IMR-90 (cell line): ENCODE data around the gene USP5. TPM values are rescaled to one million over a fixed set of nuclear protein-coding genes. Genes with fewer than 3 reads are reported as not detected.

Source experiments
- ATAC-seq: fragments of 200-7000 bp; cut with Tn5 transposase; 2 replicates; pipeline ENCODE4 v1.9.1; 2020; ENCODE audit warnings: low read depth, mild to moderate bottlenecking, moderate library complexity
- BruUV-seq: library from RNA; stranded (reverse); fragments of 400-500 nt; replicated peaks from 2 replicates; lab custom pipeline; 2021; lab: Mats Ljungman, UMichigan
- CTCF ChIA-PET: fragments of 300-600 bp; formaldehyde crosslinking; extraction: SDS; loops from one replicate; lab custom pipeline; 2021; ENCODE audit warnings: antibody characterized with exemption; lab: Yijun Ruan, JAX
- POLR2A ChIA-PET: fragments of 300-600 bp; sonication (Branson Sonifier 250); formaldehyde crosslinking; loops from one replicate; lab custom pipeline; 2022; ENCODE audit warnings: antibody characterized with exemption; ENCODE audit not compliant: unreplicated experiment; lab: Charles Lee
- DNase-seq: peaks from one replicate; pipeline ENCODE4 v3.0.0; 2013
- H2AFZ ChIP-seq: replicated peaks from 2 replicates; pipeline ENCODE3; 2013; ENCODE audit warnings: low read length, mild to moderate bottlenecking; ENCODE audit not compliant: poor library complexity
- H2AK5ac ChIP-seq: 2 replicates; pipeline ENCODE4 v1.6.1; 2013; ENCODE audit warnings: low read depth, low read length, inconsistent platforms
- H2AK9ac ChIP-seq: replicated peaks from 2 replicates; pipeline ENCODE3; 2013; ENCODE audit warnings: mild to moderate bottlenecking, low read depth, low read length, moderate library complexity; ENCODE audit not compliant: poor library complexity
- H2BK120ac ChIP-seq: 2 replicates; pipeline ENCODE4 v1.6.1; 2013; ENCODE audit warnings: low read depth, low read length, inconsistent platforms
- H2BK15ac ChIP-seq: 3 replicates; pipeline ENCODE4 v1.6.1; 2013; ENCODE audit warnings: low read depth, low read length, inconsistent platforms
- H2BK20ac ChIP-seq: 2 replicates; pipeline ENCODE4 v1.6.1; 2013; ENCODE audit warnings: low read depth, mild to moderate bottlenecking, inconsistent platforms, low read length, moderate library complexity
- H2BK5ac ChIP-seq: 2 replicates; pipeline ENCODE4 v1.6.1; 2013; ENCODE audit warnings: mild to moderate bottlenecking, low read depth, low read length, inconsistent platforms; ENCODE audit not compliant: poor library complexity, severe bottlenecking
- H3K14ac ChIP-seq: replicated peaks from 2 replicates; pipeline ENCODE4 v1.6.1; 2013; ENCODE audit warnings: low read depth, low read length, inconsistent platforms
- H3K18ac ChIP-seq: 2 replicates; pipeline ENCODE4 v1.6.1; 2013; ENCODE audit warnings: low read depth, low read length, control low read depth
- H3K23ac ChIP-seq: 2 replicates; pipeline ENCODE4 v1.6.1; 2013; ENCODE audit warnings: low read depth, low read length, inconsistent platforms
- H3K27ac ChIP-seq: 2 replicates; pipeline ENCODE4 v1.5.1; 2013; ENCODE audit warnings: mild to moderate bottlenecking, control low read depth, low read length; ENCODE audit not compliant: insufficient read depth
- H3K27me3 ChIP-seq: 2 replicates; pipeline ENCODE4 v1.6.1; 2013; ENCODE audit warnings: low read length; ENCODE audit not compliant: control insufficient read depth, insufficient read depth
- H3K36me3 ChIP-seq: 2 replicates; pipeline ENCODE4 v1.6.1; 2013; ENCODE audit warnings: low read length, mixed read lengths; ENCODE audit not compliant: control insufficient read depth, insufficient read depth
- H3K4ac ChIP-seq: 2 replicates; pipeline ENCODE4 v1.6.1; 2013; ENCODE audit warnings: low read depth, low read length, inconsistent platforms
- H3K4me1 ChIP-seq: 2 replicates; pipeline ENCODE4 v1.6.1; 2013; ENCODE audit warnings: low read length, mixed read lengths; ENCODE audit not compliant: control insufficient read depth, insufficient read depth
- H3K4me2 ChIP-seq: 2 replicates; pipeline ENCODE4 v1.6.1; 2013; ENCODE audit warnings: low read depth, mild to moderate bottlenecking, control low read depth, low read length, moderate library complexity
- H3K4me3 ChIP-seq: 2 replicates; pipeline ENCODE4 v1.5.1; 2013; ENCODE audit warnings: low read depth, mild to moderate bottlenecking, control low read depth, low read length, moderate library complexity; ENCODE audit not compliant: insufficient read depth
- H3K56ac ChIP-seq: 2 replicates; pipeline ENCODE4 v1.6.1; 2013; ENCODE audit warnings: low read length, inconsistent platforms; ENCODE audit not compliant: insufficient read depth; ENCODE audit errors: extremely low read depth
- H3K79me1 ChIP-seq, 2 experiments: 2 replicates each; pipeline ENCODE4 v1.6.1; 2013; ENCODE audit warnings: low read length in 2 of 2, inconsistent platforms in 1 of 2, low read depth in 1 of 2
- H3K9ac ChIP-seq: 2 replicates; pipeline ENCODE4 v1.6.1; 2013; ENCODE audit warnings: low read depth, low read length, control low read depth
- H3K9me1 ChIP-seq: 2 replicates; pipeline ENCODE4 v1.6.1; 2013; ENCODE audit warnings: low read length, inconsistent platforms; ENCODE audit not compliant: insufficient read depth
- H3K9me3 ChIP-seq: 2 replicates; pipeline ENCODE4 v1.6.1; 2013; ENCODE audit warnings: low read length; ENCODE audit not compliant: control insufficient read depth, insufficient read depth
- H4K20me1 ChIP-seq: 2 replicates; pipeline ENCODE4 v1.6.1; 2013; ENCODE audit warnings: low read length, inconsistent platforms; ENCODE audit not compliant: insufficient read depth
- H4K5ac ChIP-seq: 2 replicates; pipeline ENCODE4 v1.6.1; 2013; ENCODE audit warnings: mild to moderate bottlenecking, low read depth, low read length, control low read depth
- H4K8ac ChIP-seq, 2 experiments: 2 replicates each; pipeline ENCODE4 v1.6.1; 2013; ENCODE audit warnings: low read depth in 2 of 2, low read length in 2 of 2, control low read depth in 1 of 2, inconsistent platforms in 1 of 2
- H4K91ac ChIP-seq: 2 replicates; pipeline ENCODE4 v1.6.1; 2013; ENCODE audit warnings: low read depth, low read length, inconsistent platforms; ENCODE audit not compliant: insufficient read depth
- BHLHE40 ChIP-seq: fragments of 150-350 bp; IDR thresholded peaks from 2 replicates; pipeline ENCODE4 v1.6.1; 2016; ENCODE audit warnings: mild to moderate bottlenecking, low read depth, low read length
- CEBPB ChIP-seq: IDR thresholded peaks from 2 replicates; pipeline ENCODE4 v1.6.1; 2012; ENCODE audit warnings: low read depth, low read length, improper control_type of control experiment
- CHD1 ChIP-seq: IDR thresholded peaks from 2 replicates; pipeline ENCODE4 v1.6.1; 2012; ENCODE audit warnings: low read depth, low read length, improper control_type of control experiment
- FOS ChIP-seq: fragments of 150-350 bp; IDR thresholded peaks from 2 replicates; pipeline ENCODE4 v1.6.1; 2016; ENCODE audit warnings: low read depth, low read length
- MAFK ChIP-seq: IDR thresholded peaks from 2 replicates; pipeline ENCODE4 v1.6.1; 2012; ENCODE audit warnings: low read depth, low read length, improper control_type of control experiment
- MAZ ChIP-seq: IDR thresholded peaks from 2 replicates; pipeline ENCODE4 v1.6.1; 2012; ENCODE audit warnings: low read depth, mild to moderate bottlenecking, low read length, improper control_type of control experiment, moderate library complexity, borderline replicate concordance
- MXI1 ChIP-seq: IDR thresholded peaks from 2 replicates; pipeline ENCODE4 v1.6.1; 2012; ENCODE audit warnings: low read depth, mild to moderate bottlenecking, low read length, moderate library complexity, borderline replicate concordance
- NFE2L2 ChIP-seq: fragments of 150-350 bp; IDR thresholded peaks from 2 replicates; pipeline ENCODE4 v1.6.1; 2016; ENCODE audit warnings: low read depth, mild to moderate bottlenecking, low read length
- POLR2A ChIP-seq: IDR thresholded peaks from 2 replicates; pipeline ENCODE4 v1.6.1; 2012; ENCODE audit warnings: mild to moderate bottlenecking, low read depth, low read length
- RAD21 ChIP-seq: IDR thresholded peaks from 2 replicates; pipeline ENCODE4 v1.6.1; 2012; ENCODE audit warnings: low read length, improper control_type of control experiment
- RCOR1 ChIP-seq: IDR thresholded peaks from 2 replicates; pipeline ENCODE4 v1.6.1; 2012; ENCODE audit warnings: mild to moderate bottlenecking, low read length, improper control_type of control experiment; ENCODE audit not compliant: insufficient replicate concordance
- RFX5 ChIP-seq: IDR thresholded peaks from 2 replicates; pipeline ENCODE4 v1.8.0; 2012; ENCODE audit warnings: low read depth, mild to moderate bottlenecking, low read length, moderate library complexity
- SMC3 ChIP-seq: fragments of 150-350 bp; IDR thresholded peaks from 2 replicates; pipeline ENCODE4 v1.6.1; 2016; ENCODE audit warnings: low read depth, mild to moderate bottlenecking, antibody characterized with exemption, low read length, moderate library complexity
- WGBS, 2 experiments: methylation state at CpG; one replicate each; pipeline versions ENCODE4 v1.1.5 to v1.1.7; 2013; ENCODE audit warnings: missing lambda C conversion rate in 2 of 2; ENCODE audit not compliant: insufficient read length in 1 of 2; ENCODE audit errors: extremely low coverage in 2 of 2; 5-methylcytosine and 5-hydroxymethylcytosine counted together
- dilution Hi-C: fragments of 300-500 bp; cut with HindIII; formaldehyde crosslinking; loops from one replicate; pipeline ENCODE4 v1.14.3; 2018; ENCODE audit warnings: low sequenced_read_pairs; ENCODE audit not compliant: unreplicated experiment
- in situ Hi-C: fragments of 300-500 bp; cut with MboI; formaldehyde crosslinking; loops from 3 replicates; pipeline ENCODE4 v1.14.3; 2019; ENCODE audit warnings: low sequenced_read_pairs, inconsistent platforms, mixed read lengths
- intact Hi-C: fragments of 100-400 bp; cut with micrococcal nuclease; formaldehyde crosslinking; loops from 2 replicates; pipeline ENCODE4 v1.10.0; 2022
- polyA plus RNA-seq, 3 experiments: library from polyadenylated mRNA; depleted of rRNA; stranded (reverse); fragments of >200 nt; gene quantifications; 2 replicates each; pipeline ENCODE4 v1.2.3, GENCODE V29; 2012; ENCODE audit warnings: low replicate concordance in 1 of 3
- total RNA-seq: library from RNA; depleted of rRNA; stranded (reverse); fragments of >200 nt; gene quantifications from 2 replicates; pipeline ENCODE4 v1.2.3, GENCODE V29; 2012
- TF ChIP-seq, protein P1 (sequence below): conservative IDR thresholded peaks from 2 replicates; pipeline ENCODE4 v1.5.1; 2012; ENCODE audit warnings: mild to moderate bottlenecking, low read depth, low read length, improper control_type of control experiment
- TF ChIP-seq, protein P2 (sequence below): fragments of 150-350 bp; IDR thresholded peaks from 2 replicates; pipeline ENCODE4 v1.6.1; 2016; ENCODE audit warnings: low read depth, mild to moderate bottlenecking, low read length, moderate library complexity, borderline replicate concordance
- TF ChIP-seq, protein P3 (sequence below): fragments of 150-350 bp; IDR thresholded peaks from 2 replicates; pipeline ENCODE4 v1.6.1; 2017; ENCODE audit warnings: mild to moderate bottlenecking, antibody characterized with exemption, low read length, low read depth

The USP5 gene
- total and polyA plus RNA-seq, 2 of the 4 experiments (the other 2 are of a cell fraction): 69.7 to 125 TPM

DNA sequence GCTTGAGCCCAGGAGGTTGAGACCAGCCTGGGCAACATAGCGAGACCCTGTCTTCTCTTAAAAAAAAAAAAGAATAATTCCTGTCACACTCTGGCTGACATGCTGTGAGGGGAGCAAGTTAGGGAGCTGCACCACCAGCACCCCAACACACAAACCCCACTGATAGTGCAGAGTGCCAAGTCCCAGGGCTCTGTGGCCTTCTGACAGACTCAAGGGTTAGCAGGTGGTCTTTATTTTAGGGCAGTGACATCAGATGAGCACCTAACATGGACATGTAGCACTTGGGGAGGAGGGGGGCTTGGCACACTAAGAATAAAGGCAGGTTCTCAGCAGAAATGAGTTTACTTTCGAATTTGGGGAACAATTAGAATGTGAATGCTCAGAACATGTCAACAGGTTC is 6.8 kb downstream of the USP5 start:
- intact Hi-C loops: no loop called here

More for the DNA sequence above, 6.8 kb downstream of the USP5 start:
- no peak overlapping the region for H4K8ac ChIP-seq
- no peak overlapping the region for H2BK120ac ChIP-seq
- DNase-seq: no peak
- no TSS peak for BruUV-seq
- no peaks in the 10 kb centered on the region for H3K9me3 ChIP-seq
- H3K4me2 ChIP-seq: no peak overlapping the region
- no peak for ATAC-seq
- H2BK5ac ChIP-seq: no peak overlapping the region
- no peaks in the 10 kb centered on the region for H3K27me3 ChIP-seq
- H3K23ac ChIP-seq: no peak overlapping the region
- H4K5ac ChIP-seq: no peak overlapping the region
- H3K56ac ChIP-seq: no peak overlapping the region
- H2AFZ ChIP-seq: no peak overlapping the region
- no peak overlapping the region for H3K14ac ChIP-seq
- H3K79me1 ChIP-seq: peaks cover 13 to 37% of the 10 kb centered on the region in 2 experiments
- H3K27ac ChIP-seq: no peak overlapping the region
- no peak for TF ChIP-seq RAD21
- no peak for TF ChIP-seq POLR2A
- no peak for TF ChIP-seq SMC3
- TF ChIP-seq, protein P1, sequence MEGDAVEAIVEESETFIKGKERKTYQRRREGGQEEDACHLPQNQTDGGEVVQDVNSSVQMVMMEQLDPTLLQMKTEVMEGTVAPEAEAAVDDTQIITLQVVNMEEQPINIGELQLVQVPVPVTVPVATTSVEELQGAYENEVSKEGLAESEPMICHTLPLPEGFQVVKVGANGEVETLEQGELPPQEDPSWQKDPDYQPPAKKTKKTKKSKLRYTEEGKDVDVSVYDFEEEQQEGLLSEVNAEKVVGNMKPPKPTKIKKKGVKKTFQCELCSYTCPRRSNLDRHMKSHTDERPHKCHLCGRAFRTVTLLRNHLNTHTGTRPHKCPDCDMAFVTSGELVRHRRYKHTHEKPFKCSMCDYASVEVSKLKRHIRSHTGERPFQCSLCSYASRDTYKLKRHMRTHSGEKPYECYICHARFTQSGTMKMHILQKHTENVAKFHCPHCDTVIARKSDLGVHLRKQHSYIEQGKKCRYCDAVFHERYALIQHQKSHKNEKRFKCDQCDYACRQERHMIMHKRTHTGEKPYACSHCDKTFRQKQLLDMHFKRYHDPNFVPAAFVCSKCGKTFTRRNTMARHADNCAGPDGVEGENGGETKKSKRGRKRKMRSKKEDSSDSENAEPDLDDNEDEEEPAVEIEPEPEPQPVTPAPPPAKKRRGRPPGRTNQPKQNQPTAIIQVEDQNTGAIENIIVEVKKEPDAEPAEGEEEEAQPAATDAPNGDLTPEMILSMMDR: no peak
- TF ChIP-seq, protein P2, sequence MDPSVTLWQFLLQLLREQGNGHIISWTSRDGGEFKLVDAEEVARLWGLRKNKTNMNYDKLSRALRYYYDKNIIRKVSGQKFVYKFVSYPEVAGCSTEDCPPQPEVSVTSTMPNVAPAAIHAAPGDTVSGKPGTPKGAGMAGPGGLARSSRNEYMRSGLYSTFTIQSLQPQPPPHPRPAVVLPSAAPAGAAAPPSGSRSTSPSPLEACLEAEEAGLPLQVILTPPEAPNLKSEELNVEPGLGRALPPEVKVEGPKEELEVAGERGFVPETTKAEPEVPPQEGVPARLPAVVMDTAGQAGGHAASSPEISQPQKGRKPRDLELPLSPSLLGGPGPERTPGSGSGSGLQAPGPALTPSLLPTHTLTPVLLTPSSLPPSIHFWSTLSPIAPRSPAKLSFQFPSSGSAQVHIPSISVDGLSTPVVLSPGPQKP: no peak
- TF ChIP-seq CHD1: no peak
- TF ChIP-seq BHLHE40: no peak
- TF ChIP-seq FOS: no peak
- no peak for TF ChIP-seq NFE2L2
- TF ChIP-seq MXI1: no peak
- no peak for TF ChIP-seq MAFK
- no peak for TF ChIP-seq MAZ
- no peak for TF ChIP-seq RFX5
- no peak for TF ChIP-seq CEBPB
- TF ChIP-seq RCOR1: no peak
- TF ChIP-seq, protein P3, sequence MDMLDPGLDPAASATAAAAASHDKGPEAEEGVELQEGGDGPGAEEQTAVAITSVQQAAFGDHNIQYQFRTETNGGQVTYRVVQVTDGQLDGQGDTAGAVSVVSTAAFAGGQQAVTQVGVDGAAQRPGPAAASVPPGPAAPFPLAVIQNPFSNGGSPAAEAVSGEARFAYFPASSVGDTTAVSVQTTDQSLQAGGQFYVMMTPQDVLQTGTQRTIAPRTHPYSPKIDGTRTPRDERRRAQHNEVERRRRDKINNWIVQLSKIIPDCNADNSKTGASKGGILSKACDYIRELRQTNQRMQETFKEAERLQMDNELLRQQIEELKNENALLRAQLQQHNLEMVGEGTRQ: no peak
- no peak overlapping the region for H2BK20ac ChIP-seq
- peaks cover 3% of the 10 kb centered on the region; the same call in 1 of the 2 replicates for H4K20me1 ChIP-seq
- H3K9ac ChIP-seq: no peak overlapping the region
- WGBS, 2 experiments: no CpG with 5 or more reads among the region's 2 CpGs
- H2AK9ac ChIP-seq: no peak overlapping the region
- in situ Hi-C loops: no loop called here
- peaks cover 3% of the 10 kb centered on the region; the same call in 1 of the 2 replicates for H3K4me1 ChIP-seq
- POLR2A ChIA-PET: no interaction called here
- H3K4ac ChIP-seq: no peak overlapping the region
- dilution Hi-C loops: no loop called here
- CTCF ChIA-PET: no interaction called here
- H3K4me3 ChIP-seq: no peak overlapping the region
- H3K9me1 ChIP-seq: no peaks in the 10 kb centered on the region
- H4K91ac ChIP-seq: no peak overlapping the region
- H3K36me3 ChIP-seq: peaks cover 76% of the 10 kb centered on the region
- H2AK5ac ChIP-seq: no peak overlapping the region
- H2BK15ac ChIP-seq: no peak overlapping the region
- H3K18ac ChIP-seq: no peak overlapping the region
